GM10248 (cell line): ENCODE results near the gene TUBGCP6.

Experiments used
- CTCF ChIA-PET: fragments of 300-600 bp; sonication (Branson Sonifier 250); formaldehyde crosslinking; extraction: SDS; loops from one replicate; lab custom pipeline; 2021; ENCODE audit warnings: antibody characterized with exemption; lab: Yijun Ruan, JAX
- POLR2A ChIA-PET: fragments of 350-650 bp; sonication (Branson Sonifier 250); formaldehyde crosslinking; extraction: SDS; loops from one replicate; lab custom pipeline; 2020; ENCODE audit warnings: antibody characterized with exemption; lab: Yijun Ruan, JAX
- DNase-seq: peaks from one replicate; pipeline ENCODE4 v3.0.0; 2012; ENCODE audit errors: extremely low spot score
- CTCF ChIP-seq: IDR thresholded peaks from 2 replicates; pipeline ENCODE4 v1.5.1; 2012; ENCODE audit warnings: mild to moderate bottlenecking, low read depth; ENCODE audit errors: extremely low read depth, missing control alignments, control extremely low read depth

Gene TUBGCP6

GRCh38 chr22:50266994-50267393 lies 22.2 kb upstream of the TUBGCP6 start:
- ChIA-PET CTCF (interaction anchor here (1.5 to 7.9 kb wide), 4 partner anchors 9 to 74 kb away, joined by 5 to 64 read pairs (median 24); partner anchors contain the start of genes HDAC10 and TUBGCP6), POLR2A (interaction anchor here (0.7 kb wide), 1 partner anchor 15 kb away, joined by 4 read pairs; no protein-coding TSS in a partner anchor)
- no peak for DNase-seq
- TF ChIP-seq CTCF, result no peak

GRCh38 chr22:50264946-50265669 lies 20.3 kb upstream of the TUBGCP6 start:
- POLR2A ChIA-PET, result no interaction called here
- no peak for DNase-seq
- TF ChIP-seq CTCF, result no peak
- CTCF ChIA-PET, result interaction anchor here (1.1 to 7.9 kb wide), 3 partner anchors 11 to 77 kb away, joined by 3 to 64 read pairs (median 40); partner anchors contain the start of gene HDAC10

GRCh38 chr22:50264104-50264745 lies 19.4 kb upstream of the TUBGCP6 start:
- TF ChIP-seq CTCF, result no peak
- no peak for DNase-seq
- ChIA-PET CTCF (interaction anchor here (0.9 to 7.9 kb wide), 5 partner anchors 11 to 78 kb away, joined by 3 to 64 read pairs (median 8); partner anchors contain the start of gene HDAC10), POLR2A (no interaction called here)

- ChIA-PET POLR2A (no interaction called here), CTCF (interaction anchor here (0.8 to 7.9 kb wide), 5 partner anchors 10 to 358 kb away, joined by 3 to 64 read pairs (median 8); partner anchors contain the start of gene HDAC10)
- DNase-seq, result no peak
- TF ChIP-seq CTCF, result no peak
These were observed 18.3 kb upstream of the TUBGCP6 start for GRCh38 chr22:50262973-50263617.

GRCh38 chr22:50262460-50262911 lies 17.7 kb upstream of the TUBGCP6 start:
- POLR2A ChIA-PET, result no interaction called here
- DNase-seq, result no peak
- CTCF ChIA-PET, result interaction anchor here (1.1 to 7.9 kb wide), 4 partner anchors 9 to 79 kb away, joined by 3 to 64 read pairs (median 24); partner anchors contain the start of gene HDAC10
- no peak for TF ChIP-seq CTCF
